Nephron progenitor cell (in vitro differentiated cells): ENCODE data around the gene MPV17L2.

ENCODE experiments used
- DNase-seq: peaks from one replicate; pipeline ENCODE4 v3.0.0; 2021
- H3K27ac Mint-ChIP-seq: 2 replicates; pipeline ENCODE4 v1.8.0; 2021; ENCODE audit warnings: mild to moderate bottlenecking, moderate library complexity, mixed read lengths
- H3K27me3 Mint-ChIP-seq: 2 replicates; pipeline ENCODE4 v1.8.0; 2021; ENCODE audit warnings: mild to moderate bottlenecking, low read depth, mixed read lengths; ENCODE audit not compliant: poor library complexity
- H3K36me3 Mint-ChIP-seq: 2 replicates; pipeline ENCODE4 v1.8.0; 2021; ENCODE audit warnings: low read depth, mixed read lengths
- H3K4me1 Mint-ChIP-seq: 2 replicates; pipeline ENCODE4 v1.8.0; 2021; ENCODE audit warnings: mixed read lengths
- H3K4me3 Mint-ChIP-seq: 2 replicates; pipeline ENCODE4 v1.8.0; 2021; ENCODE audit warnings: mild to moderate bottlenecking, moderate library complexity, mixed read lengths
- H3K9me3 Mint-ChIP-seq: 2 replicates; pipeline ENCODE4 v1.8.0; 2021; ENCODE audit warnings: mild to moderate bottlenecking, moderate library complexity, mixed read lengths
- CTCF ChIP-seq: fragments of 200-600 bp; sonication (generic); IDR thresholded peaks from 2 replicates; pipeline ENCODE4 v1.5.0; 2021; ENCODE audit warnings: antibody characterized with exemption

The MPV17L2 gene

GRCh38 chr19:18239303-18239702 is 46.3 kb downstream of the MPV17L2 start:
- H3K9me3 Mint-ChIP-seq = no peaks in the 10 kb centered on the region
- no peak overlapping the region for H3K27ac Mint-ChIP-seq
- H3K4me3 Mint-ChIP-seq = no peak overlapping the region
- H3K27me3 Mint-ChIP-seq = peaks cover 52% of the 10 kb centered on the region
- no peaks in the 10 kb centered on the region for H3K4me1 Mint-ChIP-seq
- peak; percentile 27 for DNase-seq
- no peaks in the 10 kb centered on the region for H3K36me3 Mint-ChIP-seq
- no peak for TF ChIP-seq CTCF

DNA sequence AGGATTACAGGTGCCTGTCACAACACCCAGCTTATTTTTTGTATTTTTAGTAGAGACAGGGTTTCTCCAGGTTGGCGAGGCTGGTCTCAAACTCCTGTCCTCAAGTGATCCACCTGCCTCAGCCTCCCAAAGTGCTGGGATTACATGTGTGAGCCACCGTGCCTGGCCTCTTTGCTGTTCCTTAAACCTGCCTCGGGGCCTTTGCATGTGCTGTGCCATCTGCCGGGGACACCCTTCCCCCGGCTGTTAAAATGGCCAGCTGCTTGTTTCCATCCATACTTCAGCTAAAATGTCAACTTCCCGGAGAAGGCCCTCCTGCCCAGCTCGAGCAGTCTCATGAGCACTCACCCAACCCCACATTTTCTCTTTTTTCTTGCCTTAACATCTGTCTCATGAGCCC is 52.3 kb downstream of the MPV17L2 start:
- no peaks in the 10 kb centered on the region for H3K36me3 Mint-ChIP-seq
- H3K4me3 Mint-ChIP-seq = no peak overlapping the region
- H3K4me1 Mint-ChIP-seq = peaks cover 6% of the 10 kb centered on the region
- TF ChIP-seq CTCF = no peak
- H3K27me3 Mint-ChIP-seq = peaks cover 48% of the 10 kb centered on the region
- H3K9me3 Mint-ChIP-seq = no peaks in the 10 kb centered on the region
- H3K27ac Mint-ChIP-seq = no peak overlapping the region
- DNase-seq = no peak
